Activated gamma-delta T cell (primary cell): ENCODE data around the gene LSM3.

Source experiments
- DNase-seq: peaks from one replicate; lab custom pipeline; 2025; lab: John Stamatoyannopoulos, UW

LSM3 gene

GRCh38 chr3:14200276-14200675 lies 21.7 kb downstream of the LSM3 start:
- DNase-seq = no peak

- DNase-seq = no peak
Measured at GRCh38 chr3:14200841-14201240, 22.2 kb downstream of the LSM3 start.

GRCh38 chr3:14201940-14202684 lies 23.5 kb downstream of the LSM3 start:
- no peak for DNase-seq

- DNase-seq = no peak
Measured at GRCh38 chr3:14202874-14203520, 24.4 kb downstream of the LSM3 start.

- DNase-seq = no peak
Measured at GRCh38 chr3:14203521-14204079, 25.0 kb downstream of the LSM3 start.

- no peak for DNase-seq
Measured at GRCh38 chr3:14204515-14205284, 26.1 kb downstream of the LSM3 start.

- DNase-seq = no peak
Measured at GRCh38 chr3:14206548-14207177, 28.0 kb downstream of the LSM3 start.

GRCh38 chr3:14208168-14208567 lies 29.6 kb downstream of the LSM3 start:
- no peak for DNase-seq

- DNase-seq = no peak
Measured at GRCh38 chr3:14208977-14209394, 30.4 kb downstream of the LSM3 start.

- DNase-seq = no peak
Measured at GRCh38 chr3:14209581-14210289, 31.1 kb downstream of the LSM3 start.

GRCh38 chr3:14210290-14210688 lies 31.7 kb downstream of the LSM3 start:
- DNase-seq = no peak

GRCh38 chr3:14210843-14211594 lies 32.4 kb downstream of the LSM3 start:
- DNase-seq = no peak

GRCh38 chr3:14211621-14212020 lies 33.0 kb downstream of the LSM3 start:
- DNase-seq = no peak

GRCh38 chr3:14212032-14212431 lies 33.4 kb downstream of the LSM3 start:
- DNase-seq = no peak

- DNase-seq = no peak
Measured at GRCh38 chr3:14213066-14213774, 34.6 kb downstream of the LSM3 start.

- no peak for DNase-seq
Measured at GRCh38 chr3:14214764-14215163, 36.1 kb downstream of the LSM3 start.

GRCh38 chr3:14216257-14217048 lies 37.8 kb downstream of the LSM3 start:
- no peak for DNase-seq

GRCh38 chr3:14218355-14218754 lies 39.7 kb downstream of the LSM3 start:
- no peak for DNase-seq

- DNase-seq = no peak
Measured at GRCh38 chr3:14220933-14221332, 42.3 kb downstream of the LSM3 start.
